Activated naive CD8-positive, alpha-beta T cell treated with anti-CD3 and anti-CD28 coated beads, Interleukin-2, amount 10 ng/mL, durations not matched to agents 7 days and 5 days (primary cell): ENCODE results near the gene RPS6KA5. TPM values are rescaled to one million over a fixed set of nuclear protein-coding genes. Genes with fewer than 3 reads are reported as not detected.
A peak's percentile ranks its signal among the peaks of the same experiment; 100 is the strongest.

ENCODE experiments used
- ATAC-seq: fragments of 150-1000 bp; cut with Tn5 transposase; one replicate; pipeline ENCODE4 v1.10.0; 2021; ENCODE audit warnings: low read depth, moderate library complexity
- POLR2A ChIA-PET: fragments of 350-600 bp; sonication (Branson Sonifier 250); formaldehyde crosslinking; loops from one replicate; lab custom pipeline; 2021; ENCODE audit warnings: antibody characterized with exemption; lab: Charles Lee
- DNase-seq: peaks from one replicate; pipeline ENCODE4 v3.0.0; 2021
- H3K27ac Mint-ChIP-seq: one replicate; pipeline ENCODE4 v1.8.0; 2022; ENCODE audit warnings: mild to moderate bottlenecking, mixed read lengths
- H3K27me3 Mint-ChIP-seq: one replicate; pipeline ENCODE4 v1.8.0; 2022; ENCODE audit warnings: mild to moderate bottlenecking, moderate library complexity, mixed read lengths
- H3K36me3 Mint-ChIP-seq: one replicate; pipeline ENCODE4 v1.8.0; 2021; ENCODE audit warnings: mild to moderate bottlenecking, mixed read lengths
- H3K4me1 Mint-ChIP-seq: one replicate; pipeline ENCODE4 v1.8.0; 2021; ENCODE audit warnings: mixed read lengths
- H3K4me3 Mint-ChIP-seq: one replicate; pipeline ENCODE4 v1.8.0; 2022; ENCODE audit warnings: mild to moderate bottlenecking, moderate library complexity, mixed read lengths
- H3K9me3 Mint-ChIP-seq: one replicate; pipeline ENCODE4 v1.8.0; 2021; ENCODE audit warnings: mixed read lengths
- total RNA-seq, 2 experiments: library from RNA; stranded (reverse); gene quantifications; one replicate each; pipeline ENCODE4 v1.2.3, GENCODE V29; 2021

RPS6KA5 gene
- total RNA-seq, 2 experiments from 2014 or later, result 45.3 to 48.1 TPM

GRCh38 chr14:90815822-90816662 is 244.4 kb downstream of the RPS6KA5 start, which contains the start of gene TTC7B:
TSS of gene TTC7B (minus strand) at chr14:90816430. CDS start at chr14:90816295, 135 bp downstream.
- POLR2A ChIA-PET, result no interaction called here
- H3K36me3 Mint-ChIP-seq, result no peaks in the 10 kb centered on the region

DNA sequence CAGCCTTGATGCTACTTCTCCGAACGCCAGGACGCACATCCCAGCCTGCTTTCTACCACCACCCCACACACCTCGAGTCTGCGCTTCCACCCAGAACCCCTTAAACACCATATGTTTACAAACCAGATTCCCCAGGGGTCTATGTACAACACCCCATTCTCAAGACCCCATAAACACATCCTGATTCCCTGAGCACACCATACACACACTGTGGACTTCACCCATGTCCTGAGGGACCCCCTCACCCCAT is 244.9 kb downstream of the RPS6KA5 start:
- peak overlapping the region; percentile 22 for H3K27ac Mint-ChIP-seq

More at GRCh38 chr14:90815822-90816662, 244.4 kb downstream of the RPS6KA5 start, which contains the start of gene TTC7B:
- peak; percentile 43 for ATAC-seq
- no peaks in the 10 kb centered on the region for H3K9me3 Mint-ChIP-seq
- peak within 1 kb of the TSS; percentile 77 for H3K4me3 Mint-ChIP-seq
- H3K4me1 Mint-ChIP-seq, result peaks cover 9% of the 10 kb centered on the region
- peak; percentile 61 for DNase-seq
- peaks cover 31% of the 10 kb centered on the region for H3K27me3 Mint-ChIP-seq
- peak within 1 kb of the TSS; percentile 51 for H3K27ac Mint-ChIP-seq

GRCh38 chr14:90814806-90815571 is 245.5 kb downstream of the RPS6KA5 start:
- H3K4me1 Mint-ChIP-seq, result peaks cover 4% of the 10 kb centered on the region
- peak overlapping the region; percentile 22 for H3K27ac Mint-ChIP-seq
- H3K36me3 Mint-ChIP-seq, result no peaks in the 10 kb centered on the region
- H3K9me3 Mint-ChIP-seq, result no peaks in the 10 kb centered on the region
- H3K4me3 Mint-ChIP-seq, result peak overlapping the region; percentile 77
- peaks cover 29% of the 10 kb centered on the region for H3K27me3 Mint-ChIP-seq
- POLR2A ChIA-PET, result no interaction called here
- no peak for DNase-seq
- no peak for ATAC-seq

More for the DNA sequence above, 244.9 kb downstream of the RPS6KA5 start:
- Mint-ChIP-seq H3K4me1 (peaks cover 4% of the 10 kb centered on the region), H3K36me3 (no peaks in the 10 kb centered on the region), H3K9me3 (no peaks in the 10 kb centered on the region), H3K4me3 (peak overlapping the region; percentile 77), H3K27me3 (peaks cover 31% of the 10 kb centered on the region)
- ATAC-seq, result no peak
- no peak for DNase-seq
- POLR2A ChIA-PET, result no interaction called here

DNA sequence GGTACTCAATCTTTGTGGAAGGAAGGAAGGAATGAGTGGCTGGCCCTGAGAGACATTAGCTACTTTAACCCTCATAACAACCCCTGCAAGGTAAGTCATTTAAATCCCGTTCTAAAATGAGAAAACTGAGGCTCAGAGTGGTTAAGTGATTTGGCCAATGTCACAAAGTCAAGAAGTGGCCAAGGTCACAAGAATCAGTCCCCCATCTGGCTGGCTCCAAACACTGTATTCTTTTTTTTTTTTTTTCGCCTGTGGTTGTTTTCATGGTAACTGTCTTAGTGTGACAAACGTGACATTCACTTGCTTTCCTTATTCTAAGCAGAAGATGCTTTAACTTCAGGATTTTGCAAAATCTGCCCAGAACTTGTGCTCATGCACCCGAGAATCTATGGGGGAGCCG is 247.0 kb downstream of the RPS6KA5 start:
- POLR2A ChIA-PET, result no interaction called here
- no peaks in the 10 kb centered on the region for H3K9me3 Mint-ChIP-seq
- no peak overlapping the region for H3K27ac Mint-ChIP-seq
- DNase-seq, result no peak
- no peak for ATAC-seq
- peaks cover 4% of the 10 kb centered on the region for H3K4me1 Mint-ChIP-seq
- no peaks in the 10 kb centered on the region for H3K36me3 Mint-ChIP-seq
- H3K27me3 Mint-ChIP-seq, result peaks cover 28% of the 10 kb centered on the region
- no peak overlapping the region for H3K4me3 Mint-ChIP-seq

GRCh38 chr14:90812109-90812508 is 248.3 kb downstream of the RPS6KA5 start:
- Mint-ChIP-seq H3K9me3 (no peaks in the 10 kb centered on the region), H3K4me3 (no peak overlapping the region), H3K27ac (no peak overlapping the region), H3K27me3 (peaks cover 21% of the 10 kb centered on the region), H3K36me3 (no peaks in the 10 kb centered on the region), H3K4me1 (peaks cover 4% of the 10 kb centered on the region)
- no peak for DNase-seq
- POLR2A ChIA-PET, result no interaction called here
- ATAC-seq, result no peak

GRCh38 chr14:90811641-90812040 is 248.8 kb downstream of the RPS6KA5 start:
- POLR2A ChIA-PET, result no interaction called here
- H3K9me3 Mint-ChIP-seq, result no peaks in the 10 kb centered on the region
- H3K4me1 Mint-ChIP-seq, result peaks cover 4% of the 10 kb centered on the region
- peaks cover 18% of the 10 kb centered on the region for H3K27me3 Mint-ChIP-seq
- H3K36me3 Mint-ChIP-seq, result no peaks in the 10 kb centered on the region
- no peak for DNase-seq
- no peak overlapping the region for H3K4me3 Mint-ChIP-seq
- no peak overlapping the region for H3K27ac Mint-ChIP-seq
- ATAC-seq, result no peak

GRCh38 chr14:90810806-90811205 is 249.6 kb downstream of the RPS6KA5 start:
- peaks cover 17% of the 10 kb centered on the region for H3K27me3 Mint-ChIP-seq
- POLR2A ChIA-PET, result no interaction called here
- H3K36me3 Mint-ChIP-seq, result no peaks in the 10 kb centered on the region
- no peaks in the 10 kb centered on the region for H3K9me3 Mint-ChIP-seq
- H3K4me3 Mint-ChIP-seq, result no peak overlapping the region
- H3K27ac Mint-ChIP-seq, result no peak overlapping the region
- ATAC-seq (no peak), DNase-seq (no peak)
- H3K4me1 Mint-ChIP-seq, result peaks cover 4% of the 10 kb centered on the region

DNA sequence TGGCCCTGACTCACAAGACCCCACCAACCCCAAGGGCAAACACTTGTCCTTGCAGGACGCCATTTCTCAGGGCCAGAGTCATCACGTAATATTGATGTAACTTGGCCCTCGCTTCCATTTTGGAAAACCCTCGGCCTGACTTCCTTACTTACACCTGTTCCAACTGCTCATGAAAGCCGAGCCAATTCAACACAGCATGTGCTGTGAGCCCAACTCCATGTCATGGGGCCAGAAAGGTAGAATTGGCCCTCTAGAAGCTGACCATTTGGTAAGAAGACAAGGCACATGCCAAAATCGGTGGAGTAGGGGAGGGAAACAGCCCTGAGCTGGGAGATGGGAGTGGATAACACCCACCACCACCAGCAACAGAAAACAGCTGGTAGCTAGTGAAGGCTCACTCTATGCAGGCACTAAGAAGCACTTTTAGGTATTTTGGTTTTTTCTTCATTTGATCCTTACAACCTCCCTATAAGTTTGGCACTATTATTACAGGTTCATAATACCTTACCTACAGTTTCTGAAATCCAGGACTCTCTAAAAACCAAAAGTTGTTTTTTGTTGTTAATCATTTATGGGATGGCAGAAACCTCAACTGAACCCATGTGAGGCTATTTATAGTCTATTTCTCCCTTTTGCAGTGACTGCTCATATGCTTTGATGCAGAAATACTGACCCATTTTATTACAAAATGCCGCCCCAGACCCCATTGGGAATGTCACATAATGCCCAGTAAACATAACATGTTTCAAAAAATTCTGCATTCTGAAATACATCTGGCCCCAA is 250.7 kb downstream of the RPS6KA5 start:
- DNase-seq, result no peak
- Mint-ChIP-seq H3K4me3 (no peak overlapping the region), H3K4me1 (no peaks in the 10 kb centered on the region), H3K9me3 (no peaks in the 10 kb centered on the region), H3K27me3 (peaks cover 10% of the 10 kb centered on the region), H3K36me3 (no peaks in the 10 kb centered on the region), H3K27ac (no peak overlapping the region)
- POLR2A ChIA-PET, result no interaction called here
- ATAC-seq, result no peak

- DNase-seq (no peak), ATAC-seq (no peak)
- H3K27me3 Mint-ChIP-seq, result peaks cover 5% of the 10 kb centered on the region
- no peaks in the 10 kb centered on the region for H3K9me3 Mint-ChIP-seq
- no peaks in the 10 kb centered on the region for H3K36me3 Mint-ChIP-seq
- no peak overlapping the region for H3K4me3 Mint-ChIP-seq
- H3K4me1 Mint-ChIP-seq, result no peaks in the 10 kb centered on the region
- POLR2A ChIA-PET, result no interaction called here
- H3K27ac Mint-ChIP-seq, result no peak overlapping the region
Measured at GRCh38 chr14:90808759-90809529, 251.5 kb downstream of the RPS6KA5 start.

GRCh38 chr14:90807060-90807459 is 253.4 kb downstream of the RPS6KA5 start:
- POLR2A ChIA-PET, result no interaction called here
- no peak for ATAC-seq
- no peak for DNase-seq
- Mint-ChIP-seq H3K27me3 (peaks cover 4% of the 10 kb centered on the region), H3K9me3 (no peaks in the 10 kb centered on the region), H3K4me1 (peaks cover 13% of the 10 kb centered on the region), H3K4me3 (no peak overlapping the region), H3K36me3 (peaks cover 5% of the 10 kb centered on the region), H3K27ac (no peak overlapping the region)

- DNase-seq, result no peak
- Mint-ChIP-seq H3K4me1 (peaks cover 22% of the 10 kb centered on the region), H3K27ac (no peak overlapping the region), H3K9me3 (peaks cover 3% of the 10 kb centered on the region), H3K27me3 (peaks cover 4% of the 10 kb centered on the region), H3K4me3 (no peak overlapping the region), H3K36me3 (peaks cover 5% of the 10 kb centered on the region)
- no peak for ATAC-seq
- POLR2A ChIA-PET, result no interaction called here
Measured at GRCh38 chr14:90805662-90806540, 254.5 kb downstream of the RPS6KA5 start.

DNA sequence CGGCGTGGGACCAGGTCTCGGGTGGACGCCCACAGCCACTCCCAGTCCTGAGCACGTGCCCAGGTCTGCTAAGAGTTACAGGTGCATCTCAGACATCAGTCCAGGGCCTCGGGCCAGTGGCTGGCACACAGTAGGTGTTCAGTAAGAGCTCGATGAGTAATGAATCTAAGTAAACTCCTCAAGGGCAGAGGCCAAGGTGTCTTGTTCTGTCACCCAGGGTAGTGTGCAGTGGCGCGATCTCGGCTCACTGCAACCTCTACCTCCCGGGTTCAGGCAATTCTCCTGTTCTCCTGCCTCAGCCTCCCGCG is 255.4 kb downstream of the RPS6KA5 start:
- Mint-ChIP-seq H3K4me3 (no peak overlapping the region), H3K27ac (no peak overlapping the region), H3K4me1 (peaks cover 22% of the 10 kb centered on the region), H3K9me3 (peaks cover 3% of the 10 kb centered on the region), H3K27me3 (peaks cover 4% of the 10 kb centered on the region), H3K36me3 (peaks cover 5% of the 10 kb centered on the region)
- ATAC-seq (no peak), DNase-seq (no peak)
- POLR2A ChIA-PET, result no interaction called here
